NT2/D1 (cell line): ENCODE results near the gene TMEM63A.

ENCODE experiments used
- SUZ12 ChIP-seq: IDR thresholded peaks from 2 replicates; pipeline ENCODE4 v1.6.1; 2011; ENCODE audit not compliant: insufficient read length, insufficient read depth; ENCODE audit errors: extremely low read depth
- YY1 ChIP-seq: IDR thresholded peaks from 2 replicates; pipeline ENCODE4 v1.6.1; 2011; ENCODE audit not compliant: insufficient read length, insufficient read depth
- ZNF274 ChIP-seq: IDR thresholded peaks from 2 replicates; pipeline ENCODE4 v1.6.1; 2011; ENCODE audit warnings: mild to moderate bottlenecking, low read depth, low read length

- TF ChIP-seq YY1 (no peak), ZNF274 (no peak), SUZ12 (no peak)
These were observed 65.3 kb downstream of the TMEM63A start for GRCh38 chr1:225816643-225817538.
